ENCODE measurements around the gene SUGCT. TPM values are rescaled to one million over a fixed set of nuclear protein-coding genes. Genes with fewer than 3 reads are reported as not detected.

Gene SUGCT
- total RNA-seq, 1 experiment from 2014 or later = 1.5 TPM

DNA sequence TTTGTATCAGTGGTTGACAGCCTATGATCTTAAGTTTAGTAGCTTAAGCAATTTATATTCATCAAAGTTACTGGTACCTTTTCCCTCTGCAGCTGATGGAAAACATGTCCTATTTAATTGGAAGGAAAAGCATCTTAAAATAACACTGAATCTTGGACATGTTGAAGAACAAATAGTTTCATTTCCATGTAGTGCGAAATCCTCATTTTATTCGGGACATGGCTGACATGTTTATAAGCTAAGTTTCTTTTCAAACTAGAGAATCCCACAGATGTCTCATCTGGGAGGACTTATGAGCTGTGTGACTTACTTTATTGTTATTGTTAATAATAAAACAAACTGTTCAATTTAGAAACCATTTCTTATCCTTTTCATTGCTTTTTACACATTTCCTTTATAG, 461.0 kb downstream of the SUGCT start:
- Histone ChIP-seq H3K36me3 (ENCODE audit: insufficient read depth, low read length, poor library complexity, severe bottlenecking) (no peaks in the 10 kb centered on the region), H3K9me3 (ENCODE audit: low read depth, low read length, poor library complexity, severe bottlenecking) (no peaks in the 10 kb centered on the region), H3K27ac (ENCODE audit: low read depth, low read length, poor library complexity, severe bottlenecking) (no peak overlapping the region), H3K27me3 (replicated peaks; ENCODE audit: insufficient read depth, low read depth, low read length, poor library complexity) (no peaks in the 10 kb centered on the region), H3K4me1 (ENCODE audit: insufficient read depth, low read length, poor library complexity, severe bottlenecking) (no peaks in the 10 kb centered on the region), H3K4me3 (ENCODE audit: low read depth, low read length, poor library complexity, severe bottlenecking) (no peak overlapping the region)
- no peak for TF ChIP-seq EZH2 (IDR thresholded peaks at IDR 0.05; ENCODE audit: borderline replicate concordance, low read depth, low read length, poor library complexity, severe bottlenecking)
- TF ChIP-seq, protein P1, sequence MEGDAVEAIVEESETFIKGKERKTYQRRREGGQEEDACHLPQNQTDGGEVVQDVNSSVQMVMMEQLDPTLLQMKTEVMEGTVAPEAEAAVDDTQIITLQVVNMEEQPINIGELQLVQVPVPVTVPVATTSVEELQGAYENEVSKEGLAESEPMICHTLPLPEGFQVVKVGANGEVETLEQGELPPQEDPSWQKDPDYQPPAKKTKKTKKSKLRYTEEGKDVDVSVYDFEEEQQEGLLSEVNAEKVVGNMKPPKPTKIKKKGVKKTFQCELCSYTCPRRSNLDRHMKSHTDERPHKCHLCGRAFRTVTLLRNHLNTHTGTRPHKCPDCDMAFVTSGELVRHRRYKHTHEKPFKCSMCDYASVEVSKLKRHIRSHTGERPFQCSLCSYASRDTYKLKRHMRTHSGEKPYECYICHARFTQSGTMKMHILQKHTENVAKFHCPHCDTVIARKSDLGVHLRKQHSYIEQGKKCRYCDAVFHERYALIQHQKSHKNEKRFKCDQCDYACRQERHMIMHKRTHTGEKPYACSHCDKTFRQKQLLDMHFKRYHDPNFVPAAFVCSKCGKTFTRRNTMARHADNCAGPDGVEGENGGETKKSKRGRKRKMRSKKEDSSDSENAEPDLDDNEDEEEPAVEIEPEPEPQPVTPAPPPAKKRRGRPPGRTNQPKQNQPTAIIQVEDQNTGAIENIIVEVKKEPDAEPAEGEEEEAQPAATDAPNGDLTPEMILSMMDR (conservative IDR thresholded peaks at IDR 0.05; ENCODE audit: low read depth, low read length) = no peak
- CTCF ChIA-PET = no interaction called here
- intact Hi-C loops (cut with micrococcal nuclease; ENCODE audit: unreplicated experiment) = no loop called here
- no TSS peak for BruUV-seq (replicated peaks)
- DNase-seq (ENCODE audit: low spot score) = no peak
- POLR2A ChIA-PET (ENCODE audit: low non-redundant PET) = no interaction called here

DNA sequence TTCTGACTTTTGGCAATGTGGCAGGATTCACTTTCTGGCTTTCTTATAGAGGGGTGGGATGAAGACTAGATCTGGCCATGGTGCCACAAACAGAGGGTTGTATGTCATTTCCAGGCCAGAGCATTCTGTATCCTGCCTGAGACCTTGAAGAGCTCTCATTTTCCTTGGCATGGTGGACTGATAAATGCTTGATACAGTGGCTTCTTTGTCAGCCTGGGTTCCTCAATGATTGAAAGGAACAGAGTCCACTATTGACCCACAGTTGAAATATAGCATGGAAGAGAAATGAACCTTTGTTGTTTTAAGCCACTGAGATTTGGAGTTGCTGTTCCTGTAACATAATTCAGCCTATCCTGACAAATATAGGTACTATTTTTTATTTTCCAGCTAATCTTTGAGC, 462.7 kb downstream of the SUGCT start:
- no peak overlapping the region for H3K4me3 ChIP-seq (ENCODE audit: low read depth, low read length, poor library complexity, severe bottlenecking)
- CTCF ChIA-PET = no interaction called here
- H3K36me3 ChIP-seq (ENCODE audit: insufficient read depth, low read length, poor library complexity, severe bottlenecking) = no peaks in the 10 kb centered on the region
- DNase-seq (ENCODE audit: low spot score) = no peak
- TF ChIP-seq, protein P1 (conservative IDR thresholded peaks at IDR 0.05; ENCODE audit: low read depth, low read length) = no peak
- TF ChIP-seq EZH2 (IDR thresholded peaks at IDR 0.05; ENCODE audit: borderline replicate concordance, low read depth, low read length, poor library complexity, severe bottlenecking) = no peak
- BruUV-seq (replicated peaks) = no TSS peak
- no peak overlapping the region for H3K27ac ChIP-seq (ENCODE audit: low read depth, low read length, poor library complexity, severe bottlenecking)
- intact Hi-C loops (cut with micrococcal nuclease; ENCODE audit: unreplicated experiment) = no loop called here
- H3K4me1 ChIP-seq (ENCODE audit: insufficient read depth, low read length, poor library complexity, severe bottlenecking) = no peaks in the 10 kb centered on the region
- H3K9me3 ChIP-seq (ENCODE audit: low read depth, low read length, poor library complexity, severe bottlenecking) = no peaks in the 10 kb centered on the region
- no peaks in the 10 kb centered on the region for H3K27me3 ChIP-seq (replicated peaks; ENCODE audit: insufficient read depth, low read depth, low read length, poor library complexity)
- POLR2A ChIA-PET (ENCODE audit: low non-redundant PET) = no interaction called here

DNA sequence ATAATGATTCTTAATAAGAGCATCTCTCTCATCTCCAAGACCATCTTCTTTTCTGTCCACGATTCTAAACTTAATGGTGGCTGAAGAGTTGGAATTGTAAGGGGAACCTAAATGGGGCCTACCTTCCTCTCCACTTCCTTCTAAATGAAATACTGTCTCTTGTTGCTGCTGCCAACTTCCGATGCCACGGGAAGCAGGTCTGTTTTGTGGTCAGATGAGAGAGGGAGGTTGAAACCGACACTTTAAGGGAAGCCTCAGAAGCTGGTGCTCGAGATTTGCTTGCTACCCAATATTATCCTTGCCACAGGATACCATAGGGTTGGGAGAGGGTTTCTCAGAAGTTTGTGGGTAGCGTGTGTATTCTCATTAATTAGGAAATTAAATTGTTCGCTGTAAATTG, 464.1 kb downstream of the SUGCT start:
- DNase-seq (ENCODE audit: low spot score) = no peak
- intact Hi-C loops (cut with micrococcal nuclease; ENCODE audit: unreplicated experiment) = no loop called here
- Histone ChIP-seq H3K4me3 (ENCODE audit: low read depth, low read length, poor library complexity, severe bottlenecking) (no peak overlapping the region), H3K9me3 (ENCODE audit: low read depth, low read length, poor library complexity, severe bottlenecking) (no peaks in the 10 kb centered on the region), H3K36me3 (ENCODE audit: insufficient read depth, low read length, poor library complexity, severe bottlenecking) (no peaks in the 10 kb centered on the region), H3K4me1 (ENCODE audit: insufficient read depth, low read length, poor library complexity, severe bottlenecking) (no peaks in the 10 kb centered on the region), H3K27ac (ENCODE audit: low read depth, low read length, poor library complexity, severe bottlenecking) (no peak overlapping the region), H3K27me3 (replicated peaks; ENCODE audit: insufficient read depth, low read depth, low read length, poor library complexity) (no peaks in the 10 kb centered on the region)
- no TSS peak for BruUV-seq (replicated peaks)
- CTCF ChIA-PET = no interaction called here
- TF ChIP-seq, protein P1 (conservative IDR thresholded peaks at IDR 0.05; ENCODE audit: low read depth, low read length) = no peak
- no peak for TF ChIP-seq EZH2 (IDR thresholded peaks at IDR 0.05; ENCODE audit: borderline replicate concordance, low read depth, low read length, poor library complexity, severe bottlenecking)
- POLR2A ChIA-PET (ENCODE audit: low non-redundant PET) = no interaction called here

All from A673 (cell line).